ENCODE measurements around the gene MUC5AC.

The MUC5AC gene

DNA sequence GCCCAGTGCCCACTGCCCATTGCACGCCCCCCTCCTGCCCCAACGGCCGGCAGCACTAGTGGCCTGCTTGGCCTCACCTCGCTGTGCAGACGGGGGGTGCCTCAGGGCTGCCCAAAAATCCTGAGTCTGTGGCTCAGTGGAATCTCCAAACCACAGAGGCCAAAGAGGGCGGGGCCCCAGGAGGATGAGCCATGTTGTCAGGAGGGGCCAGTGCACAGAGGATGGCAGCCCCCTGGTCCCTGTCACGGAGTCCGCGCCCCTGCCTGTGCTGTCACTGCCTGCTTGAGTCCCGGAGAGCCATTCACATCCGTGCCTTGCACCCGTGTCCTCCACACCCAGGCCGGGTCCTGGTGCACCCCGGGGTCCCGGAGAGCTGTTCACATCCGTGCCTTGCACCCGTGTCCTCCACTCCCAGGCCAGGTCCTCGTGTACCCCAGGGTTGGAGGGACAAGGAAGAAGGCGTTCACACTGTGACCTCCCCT lies 36.4 kb upstream of the MUC5AC start:
- no peak for DNase-seq

DNA sequence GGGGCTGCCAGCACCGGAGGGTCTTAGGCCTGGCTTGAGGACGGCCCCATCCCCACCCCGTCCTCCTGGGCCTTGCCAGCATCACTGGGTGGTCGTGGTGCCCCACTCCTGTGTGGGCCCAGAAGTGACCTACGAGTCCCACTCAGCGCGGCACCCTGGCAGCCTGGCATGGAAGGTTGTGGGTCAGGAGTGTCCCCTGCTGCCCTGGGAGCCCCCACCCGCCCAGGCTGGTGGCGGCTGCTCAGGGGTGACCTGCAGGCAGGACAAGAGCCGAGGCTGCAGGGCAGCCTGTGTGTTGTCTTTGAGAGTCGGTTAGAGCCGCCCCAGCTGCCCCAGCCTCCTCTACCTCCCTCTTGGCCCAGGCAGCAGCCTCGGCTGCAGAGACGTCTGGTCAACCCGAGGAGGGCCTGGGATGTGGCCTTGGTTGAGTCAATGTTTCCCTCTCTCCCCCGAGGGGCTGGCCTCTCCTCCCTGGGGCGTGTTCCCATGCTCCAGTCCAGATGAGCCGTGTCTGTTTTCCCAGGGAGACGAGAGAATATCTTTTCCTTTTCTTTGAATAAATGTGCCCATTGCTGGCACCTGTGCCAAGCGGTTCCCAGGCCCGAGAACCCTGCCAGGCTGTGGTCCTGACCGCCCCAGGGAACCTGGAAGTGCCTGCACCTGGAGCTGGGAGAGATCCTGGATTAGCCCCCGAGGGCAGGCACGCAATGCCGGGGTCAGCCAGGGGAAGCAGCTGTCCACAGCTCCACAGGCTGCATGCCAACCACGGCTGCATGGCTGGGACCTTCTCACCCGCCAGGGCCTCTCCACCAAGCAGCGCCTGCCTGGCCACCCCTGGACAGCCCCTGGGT lies 35.7 kb upstream of the MUC5AC start:
- no peak for DNase-seq

DNA sequence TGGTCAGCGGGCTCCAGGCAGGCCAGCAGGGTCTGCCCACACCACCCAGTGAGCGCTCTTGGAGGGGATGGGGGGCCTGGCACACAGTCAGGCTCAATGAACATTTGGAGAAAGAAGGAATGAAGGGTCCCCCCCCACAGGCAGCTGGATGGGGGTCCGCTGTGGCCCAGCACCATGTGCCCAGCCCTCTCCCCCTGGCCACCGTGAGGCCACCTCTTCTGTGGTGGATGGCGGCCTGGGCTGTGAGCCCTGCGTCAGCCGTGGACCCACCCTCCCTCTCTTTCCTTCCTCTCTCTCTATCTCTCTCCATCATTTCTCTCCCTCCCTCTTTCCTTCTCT lies 35.1 kb upstream of the MUC5AC start:
- DNase-seq, result no peak

DNA sequence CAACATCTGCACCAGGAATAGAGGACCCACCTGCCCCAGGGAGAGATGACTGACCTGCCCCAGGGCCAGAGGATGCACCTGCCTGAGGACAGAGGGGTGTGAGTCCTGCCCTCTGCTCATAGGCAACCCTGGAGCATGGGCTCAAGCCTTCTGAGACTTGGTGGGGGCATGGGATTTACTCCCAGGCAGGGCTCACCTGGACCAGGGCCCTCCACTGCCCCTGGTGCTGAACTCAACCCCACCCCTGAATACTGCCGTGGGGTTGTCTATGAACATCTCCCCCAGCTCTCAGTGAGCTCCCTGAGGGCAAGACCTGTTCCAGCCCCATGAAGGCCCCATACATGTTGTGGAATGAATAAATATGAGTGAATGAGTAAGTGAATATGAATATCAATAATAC lies 33.8 kb upstream of the MUC5AC start:
- no peak for DNase-seq

DNA sequence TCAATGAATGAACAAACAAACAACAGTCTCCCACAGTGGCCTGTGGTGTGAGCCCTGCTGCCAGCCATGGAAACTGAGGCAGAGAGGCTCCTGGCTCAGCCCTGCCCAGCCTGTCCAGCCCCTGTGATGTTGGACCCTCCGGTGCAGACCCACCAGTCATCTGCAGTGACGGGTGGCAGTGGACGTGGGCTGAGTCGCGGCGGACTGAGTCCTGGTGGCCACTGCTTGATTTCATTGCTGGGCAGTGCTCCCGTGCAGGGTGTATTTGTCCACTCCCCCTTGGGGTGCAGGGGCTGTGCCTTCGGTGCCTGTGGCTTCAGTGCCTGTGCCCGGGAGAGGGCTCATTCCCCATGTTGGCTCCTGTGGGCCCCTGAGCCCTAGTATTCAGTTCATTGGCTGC lies 31.9 kb upstream of the MUC5AC start:
- no peak for DNase-seq

DNA sequence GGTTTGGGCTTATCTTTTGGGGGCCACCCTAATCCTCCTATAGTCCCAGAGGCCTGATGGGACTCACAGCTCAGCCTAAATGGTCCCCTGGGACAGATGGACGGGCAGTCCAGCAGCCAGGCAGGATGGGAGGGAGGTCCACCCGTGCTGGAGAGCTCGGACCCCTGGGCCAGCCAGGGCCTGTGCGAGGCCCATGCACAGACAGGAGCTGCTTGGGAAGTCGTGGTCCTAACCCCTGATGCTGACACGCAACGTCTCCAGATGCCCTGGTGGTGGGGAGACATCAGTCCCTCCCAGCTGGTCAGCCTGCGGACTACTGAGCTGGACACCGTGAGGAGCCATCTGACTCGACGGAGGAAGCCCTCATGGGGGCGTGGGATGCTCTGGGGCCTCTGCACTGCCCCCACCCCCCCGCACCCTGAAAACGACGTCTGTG lies 31.2 kb upstream of the MUC5AC start:
- no peak for DNase-seq

DNA sequence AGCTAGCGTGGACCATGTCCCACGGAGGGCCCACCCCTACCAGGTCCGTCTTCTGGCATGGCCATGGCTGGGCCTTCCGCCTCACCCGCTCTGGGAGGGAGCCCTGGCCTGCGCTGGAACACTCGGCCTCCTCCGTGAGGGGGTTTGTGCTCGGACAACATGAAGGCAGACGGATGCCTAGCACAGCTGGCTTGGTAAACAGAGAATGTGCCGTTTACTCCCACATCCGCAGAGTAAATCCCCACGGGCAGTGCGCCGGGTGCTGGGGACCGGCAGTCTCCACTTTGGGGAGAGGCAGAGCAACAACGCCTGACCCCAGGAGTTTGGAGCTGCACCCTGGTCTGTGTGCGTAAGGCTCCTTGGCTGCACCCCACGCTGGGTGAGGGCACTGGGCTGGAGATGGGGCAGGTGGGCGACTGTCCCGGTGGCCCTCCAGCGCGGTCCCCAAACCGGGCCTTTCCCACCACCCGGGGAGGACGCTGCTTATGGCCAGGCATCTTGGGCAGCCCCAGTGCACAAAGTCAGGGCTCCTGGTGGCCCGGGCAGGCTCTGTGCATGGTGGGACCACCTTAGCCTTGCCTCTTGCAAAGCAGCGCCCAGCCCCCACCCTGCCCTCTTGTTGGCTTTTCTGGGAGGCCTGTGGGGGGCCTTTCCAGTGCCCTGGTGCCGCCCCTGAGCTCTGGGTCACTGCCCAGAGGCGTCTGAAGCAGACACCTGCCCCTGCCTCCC lies 30.7 kb upstream of the MUC5AC start:
- DNase-seq, result no peak

DNA sequence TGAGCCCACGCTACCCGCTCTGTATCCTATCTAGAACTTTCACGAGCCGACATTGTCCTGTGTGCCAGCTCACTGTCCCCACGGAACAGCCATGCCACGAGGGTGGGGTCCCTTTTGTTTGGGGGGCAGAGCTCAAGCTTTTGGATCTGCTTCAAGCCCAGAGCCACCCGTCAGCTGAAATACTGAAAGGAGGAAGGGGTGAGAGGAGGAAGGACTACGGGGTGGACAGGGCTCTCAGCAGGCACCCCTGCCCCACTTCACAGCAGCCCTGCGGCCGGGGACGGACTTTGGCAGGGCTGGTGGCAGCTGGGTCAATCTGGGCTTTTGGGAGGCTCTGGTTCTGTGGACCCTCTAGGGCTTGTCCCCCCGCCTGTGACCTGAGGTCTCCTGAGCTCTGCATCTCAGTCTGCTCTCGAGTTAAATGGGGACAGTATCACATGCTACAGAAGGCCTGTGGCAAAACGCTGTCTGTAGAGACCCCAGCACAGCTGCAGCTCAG lies 30.0 kb upstream of the MUC5AC start:
- no peak for DNase-seq

DNA sequence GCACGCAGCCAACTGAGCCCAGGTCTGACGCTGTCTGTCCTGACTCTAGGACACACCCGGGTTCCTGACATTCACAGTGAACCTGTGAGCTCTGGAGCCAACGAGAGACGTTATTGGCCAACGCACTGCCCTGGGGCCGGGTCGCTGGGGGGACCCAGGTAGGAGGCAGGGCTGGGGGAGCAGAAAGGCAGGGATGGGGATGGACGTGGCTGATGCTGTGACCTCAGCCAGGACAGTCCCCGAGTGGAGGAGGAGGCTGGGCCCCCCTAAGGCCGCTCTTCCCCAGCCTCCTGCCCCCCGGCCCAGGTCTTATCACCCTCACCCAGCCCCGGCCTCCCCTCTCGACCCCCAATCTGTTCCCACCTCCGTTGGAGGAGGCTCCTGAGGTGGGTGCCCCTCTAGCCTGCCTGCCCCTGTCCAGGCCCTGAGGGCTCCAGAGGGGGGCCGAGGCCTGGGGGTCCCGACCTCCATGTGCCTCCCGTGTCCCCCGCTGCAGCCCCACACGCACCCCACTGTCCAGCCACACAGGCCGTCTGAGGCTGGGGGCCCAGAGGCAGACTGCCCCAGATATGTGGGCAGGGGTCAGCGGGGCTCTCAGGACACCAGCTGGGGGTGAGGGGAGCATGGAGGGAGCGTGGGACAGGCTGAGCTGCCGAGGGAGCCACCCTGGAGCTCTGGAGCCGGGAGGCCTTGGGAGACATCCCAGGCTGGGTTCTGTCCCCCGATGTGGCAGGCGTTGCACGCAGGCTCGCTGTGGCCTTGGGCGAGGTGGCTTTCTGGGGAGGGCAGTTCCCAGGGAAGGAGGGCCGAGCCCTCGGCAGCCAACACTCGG lies 29.2 kb upstream of the MUC5AC start:
- no peak for DNase-seq

DNA sequence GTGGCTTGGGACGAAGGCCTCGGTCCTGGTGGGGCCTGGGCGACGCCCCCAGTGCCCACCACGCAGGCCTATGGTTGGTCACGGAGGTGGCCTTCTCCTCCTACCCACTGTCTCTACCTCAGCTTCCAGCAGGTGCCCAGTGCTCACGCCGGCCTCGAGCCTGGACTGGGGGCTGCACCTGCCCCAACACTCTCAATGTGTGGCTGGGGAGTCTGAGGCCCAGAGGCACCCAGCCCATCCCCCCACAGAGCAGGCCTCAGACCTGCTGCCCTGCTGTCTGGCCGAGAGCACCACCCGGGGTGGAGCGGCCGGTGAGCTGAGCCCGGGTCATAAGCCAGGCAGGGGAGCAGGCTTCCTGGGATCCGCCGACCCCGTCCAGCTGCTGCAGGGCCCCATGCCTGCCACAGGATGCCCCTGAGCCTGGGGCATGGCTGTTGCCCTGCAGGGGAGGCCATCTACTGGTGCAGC lies 28.6 kb upstream of the MUC5AC start:
- no peak for DNase-seq

DNA sequence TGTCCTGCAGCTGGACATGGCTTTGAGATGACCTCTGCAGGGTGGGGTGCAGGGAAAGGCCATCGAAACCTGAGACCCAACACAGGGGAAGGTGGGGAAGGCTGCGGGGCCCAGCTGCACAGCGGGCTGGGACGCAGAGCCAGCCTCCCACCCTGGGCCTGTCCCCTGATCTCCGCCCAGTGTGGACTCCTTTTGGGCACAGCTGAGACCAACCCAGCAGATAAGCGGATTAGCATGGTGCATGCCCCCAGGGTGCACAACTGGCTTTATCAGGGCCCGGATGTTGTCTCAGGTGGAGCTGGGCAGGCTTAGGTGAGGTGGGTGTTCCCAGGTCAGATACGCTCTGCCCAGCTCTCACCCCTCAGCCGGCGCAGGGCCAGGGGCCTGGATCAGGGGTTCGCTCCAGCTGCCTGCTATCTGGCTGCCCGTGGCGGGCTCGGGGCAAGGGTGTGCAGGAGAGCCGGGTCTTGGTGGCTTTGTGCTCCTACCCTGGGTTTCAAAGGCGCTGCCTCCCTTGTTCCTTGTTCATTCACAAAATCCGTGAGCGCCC lies 28.1 kb upstream of the MUC5AC start:
- no peak for DNase-seq

DNA sequence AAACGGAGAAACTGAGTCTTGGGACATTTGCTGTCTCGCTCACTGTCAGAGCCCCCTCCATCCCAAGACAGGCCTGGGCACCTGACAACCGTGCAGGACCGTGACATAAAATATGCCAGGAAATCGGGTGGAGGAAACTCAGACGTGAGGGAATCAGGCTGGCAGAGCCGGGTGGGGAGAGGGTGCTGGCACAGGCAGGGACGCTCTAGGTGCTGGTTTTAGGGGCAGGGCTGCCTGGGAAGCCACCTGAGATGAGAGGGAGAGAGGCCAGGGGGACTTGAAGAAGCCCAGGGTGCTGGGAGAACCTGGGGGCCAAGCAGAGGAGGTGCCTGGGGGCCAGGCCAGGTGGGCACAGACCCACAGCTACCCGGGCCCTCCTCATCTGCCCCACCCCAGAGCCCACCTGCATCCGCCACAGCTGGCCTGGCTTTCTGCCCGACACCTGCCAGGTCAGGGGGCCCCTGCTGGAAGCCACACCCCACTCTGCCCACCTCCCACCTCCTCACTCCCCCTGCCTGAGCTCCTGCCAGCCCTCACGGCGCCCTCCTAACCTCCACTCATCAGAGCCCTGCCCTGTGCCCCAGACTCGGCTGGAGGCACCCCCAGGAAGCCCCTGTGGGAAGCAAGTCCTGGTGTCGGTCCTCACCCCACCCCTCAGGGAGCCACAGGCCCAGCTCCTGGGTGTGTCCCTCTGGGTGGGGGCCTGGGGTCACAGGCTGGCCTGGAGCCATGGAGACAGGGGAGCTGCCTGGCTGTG lies 27.3 kb upstream of the MUC5AC start:
- DNase-seq, result no peak

DNA sequence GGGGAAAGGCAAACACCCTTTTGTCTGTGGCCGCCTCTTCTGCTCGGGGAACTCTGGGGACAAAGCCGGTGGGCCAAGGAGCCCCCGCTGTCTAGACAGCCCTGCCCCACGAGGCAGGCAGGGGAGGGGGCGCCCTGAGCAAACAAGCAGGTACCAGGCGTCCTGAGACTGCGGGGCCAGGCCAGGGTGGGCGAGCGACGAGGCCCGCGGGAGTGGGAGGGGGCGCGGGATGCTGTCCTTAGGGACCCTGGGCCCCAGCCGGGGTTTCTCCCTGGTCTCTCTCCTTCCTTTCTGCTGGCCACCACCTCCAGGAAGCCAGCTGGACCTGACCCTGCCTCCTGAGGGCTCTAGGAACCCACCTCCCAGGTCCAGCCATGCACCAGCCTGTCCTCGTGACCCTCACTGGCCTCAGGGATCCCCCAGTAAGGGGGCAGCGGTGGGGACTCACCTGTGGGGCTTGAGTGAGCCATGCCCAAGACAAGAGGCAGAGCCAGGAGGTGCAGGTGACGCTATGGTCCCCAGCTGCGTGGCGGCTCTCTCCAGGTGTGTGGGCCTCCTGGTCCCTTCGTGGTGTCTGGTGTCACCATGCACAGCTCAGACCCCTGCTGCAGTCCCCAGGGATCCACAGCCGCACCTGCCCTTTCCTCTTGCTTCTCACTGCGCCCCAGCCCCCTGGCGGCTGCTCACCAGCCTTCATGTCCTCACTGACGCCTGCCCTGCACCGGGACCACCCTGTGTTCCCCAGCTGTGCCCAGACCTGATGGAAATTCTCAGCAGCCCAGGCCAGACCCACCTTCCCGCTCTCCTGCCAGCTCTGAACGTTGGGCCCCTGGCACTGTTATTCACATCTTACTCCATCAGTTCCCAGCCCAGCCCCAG lies 26.5 kb upstream of the MUC5AC start:
- no peak for DNase-seq

DNA sequence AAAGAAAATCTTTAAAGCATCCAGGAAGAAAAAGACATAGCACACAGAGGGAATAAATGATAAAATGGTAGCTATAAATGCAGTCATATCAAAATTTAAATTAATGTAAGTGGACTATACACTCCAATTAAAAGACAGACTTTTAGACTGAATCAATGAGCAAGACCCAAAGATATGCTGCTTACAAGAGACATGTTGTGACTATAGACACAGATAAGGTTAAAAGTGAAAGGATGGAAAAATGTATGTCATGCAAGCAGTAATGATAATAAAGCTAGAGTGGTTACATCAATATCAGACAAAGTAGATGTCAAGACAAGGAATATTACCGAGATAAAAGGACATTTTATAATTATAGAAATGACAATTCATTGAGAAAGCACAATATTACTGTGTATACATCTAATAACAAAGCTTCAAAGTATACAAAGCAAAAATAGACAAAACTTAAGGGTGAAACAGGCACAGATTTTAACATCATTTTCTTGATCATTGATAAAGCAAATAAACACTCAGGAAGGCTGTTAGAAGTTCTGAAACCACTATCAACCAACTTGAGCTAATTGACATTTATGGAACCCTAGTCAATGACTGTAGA lies 22.8 kb upstream of the MUC5AC start:
- DNase-seq, result no peak

DNA sequence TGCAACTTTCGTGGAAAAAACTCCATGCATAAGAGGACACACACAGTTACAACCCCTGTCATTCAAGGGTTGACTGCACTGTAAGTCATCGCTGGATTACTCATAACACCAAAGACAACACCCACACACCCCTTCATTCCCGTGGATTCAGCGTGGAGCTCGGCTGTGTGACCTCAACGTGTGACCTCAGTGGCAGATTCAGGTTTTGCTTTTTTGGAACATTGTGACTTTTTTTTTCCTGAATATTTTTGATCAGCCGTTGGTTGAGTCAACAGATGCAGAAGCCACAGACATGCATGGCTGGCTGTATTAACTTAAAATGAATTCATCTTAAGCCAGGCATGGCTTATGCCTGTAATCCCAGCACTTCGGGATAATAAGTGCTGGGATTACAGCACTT lies 19.7 kb upstream of the MUC5AC start:
- no peak for DNase-seq

DNA sequence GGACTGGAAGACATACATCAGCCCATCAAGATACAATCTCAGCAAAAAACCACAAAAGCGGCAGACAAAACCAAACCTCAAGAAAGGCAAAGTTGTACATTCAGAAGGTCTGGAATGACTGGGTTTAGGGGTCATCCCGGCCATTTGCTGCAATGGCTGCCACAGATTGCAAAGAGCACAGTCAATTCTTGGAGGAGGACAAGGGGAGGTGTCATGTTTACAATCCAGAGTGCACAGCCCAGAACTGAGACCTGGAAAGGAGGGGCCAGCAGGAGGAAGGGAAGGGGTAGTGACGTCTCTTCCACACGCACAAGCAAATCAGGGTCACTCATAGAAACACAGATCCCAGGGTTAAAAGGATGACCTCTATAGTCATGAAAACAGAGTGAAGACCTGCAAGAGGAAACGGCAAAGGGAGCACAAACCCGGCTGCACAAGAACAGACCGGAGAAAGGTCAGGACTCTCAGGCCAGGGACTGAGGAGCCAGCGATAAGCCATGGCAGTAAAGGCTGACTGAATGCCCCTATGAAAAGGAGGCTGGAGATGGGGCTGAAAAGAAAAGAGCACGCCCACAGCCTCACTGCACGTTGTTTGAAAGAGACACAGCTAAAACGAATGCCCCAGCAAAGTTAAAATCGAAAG lies 18.2 kb upstream of the MUC5AC start:
- no peak for DNase-seq

DNA sequence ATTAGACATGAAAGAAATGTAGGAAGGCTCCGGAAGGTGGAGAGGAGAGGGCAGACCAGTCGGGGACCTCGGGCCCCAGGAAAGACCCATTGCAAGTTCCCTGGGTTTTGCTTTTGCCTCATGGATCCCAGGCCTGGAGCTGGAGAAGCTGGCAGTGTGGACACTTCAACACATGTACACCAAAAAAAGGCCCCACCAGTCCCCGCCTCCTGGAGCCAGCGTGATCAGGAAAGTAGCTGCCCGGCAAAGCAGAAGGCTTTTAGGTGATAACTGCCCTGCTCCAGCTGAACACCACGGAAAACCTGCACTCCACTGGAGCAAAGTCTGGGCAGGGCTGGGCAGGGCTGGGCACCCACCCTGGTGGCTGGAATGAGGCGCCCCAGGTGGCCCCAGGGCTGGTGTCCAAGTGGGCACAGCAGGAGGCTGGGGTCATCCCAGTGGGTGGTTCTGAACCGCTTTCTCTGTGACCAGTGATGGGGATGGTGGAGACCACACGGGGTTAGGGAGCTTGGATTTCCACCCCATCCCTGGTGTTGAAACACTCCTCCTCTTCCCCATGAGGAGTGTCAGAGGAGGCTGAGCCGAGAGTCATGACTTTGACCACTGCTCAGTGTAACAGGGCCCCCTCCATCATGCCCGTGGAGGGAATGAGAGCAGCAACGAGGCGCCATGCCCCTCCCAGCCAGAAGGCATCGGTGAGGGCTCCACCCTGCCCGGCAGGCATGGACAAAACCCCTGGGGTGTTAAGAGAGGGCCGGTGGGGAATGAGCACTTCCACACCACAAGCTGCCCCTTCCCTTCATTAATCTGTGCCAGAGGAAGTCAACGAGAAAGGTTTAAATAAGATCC lies 16.9 kb upstream of the MUC5AC start:
- no peak for DNase-seq

DNA sequence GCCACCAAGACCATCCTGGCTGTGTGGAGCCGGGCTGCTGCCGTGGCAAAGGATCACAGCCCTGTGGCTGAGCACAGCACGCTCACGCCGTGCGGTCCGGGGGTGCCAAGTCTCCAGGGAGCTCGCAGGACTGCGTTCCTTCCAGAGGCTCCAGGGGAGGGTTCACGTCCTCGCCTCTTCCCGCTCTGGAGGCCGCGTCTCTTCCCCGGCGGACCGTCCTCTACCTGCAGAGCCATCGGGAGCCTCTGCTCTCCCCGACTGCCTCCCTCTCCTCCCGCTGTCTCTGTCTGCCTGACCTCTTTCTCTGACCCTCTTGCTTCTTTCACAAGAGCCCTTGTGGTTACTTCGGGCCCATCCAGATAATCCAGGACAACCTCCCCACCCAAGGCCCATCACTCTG lies 11.4 kb upstream of the MUC5AC start:
- DNase-seq, result no peak

DNA sequence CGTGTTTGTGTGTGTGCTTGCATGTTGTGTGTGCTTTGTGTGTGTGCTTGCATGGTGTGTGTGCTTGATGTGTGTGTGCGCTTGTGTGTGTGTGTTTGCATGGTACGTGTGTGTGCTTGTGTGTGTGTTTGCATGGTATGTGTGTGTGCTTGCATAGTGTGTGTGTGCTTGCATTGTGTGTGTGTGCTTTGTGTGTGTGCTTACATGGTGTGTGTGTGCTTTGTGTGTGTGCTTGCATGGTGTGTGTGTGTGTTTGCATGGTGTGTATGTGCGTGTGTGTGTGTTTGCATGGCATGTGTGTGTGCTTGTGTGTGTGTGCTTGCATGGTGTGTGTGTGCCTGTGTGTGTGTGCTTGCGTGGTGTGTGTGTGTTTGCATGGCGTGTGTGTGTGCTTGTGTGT lies 10.0 kb upstream of the MUC5AC start:
- no peak for DNase-seq
